K562 (cell line): Measurements from ENCODE around the gene SLC16A5. TPM values are rescaled to one million over a fixed set of nuclear protein-coding genes. Genes with fewer than 3 reads are reported as not detected.

Experiments
- CTBP1 ChIP-seq: fragments of 450-650 bp; IDR thresholded peaks from 2 replicates; pipeline ENCODE4 v1.6.1; 2016; ENCODE audit warnings: borderline replicate concordance
- DACH1 ChIP-seq: fragments of 450-650 bp; IDR thresholded peaks from 2 replicates; pipeline ENCODE4 v1.6.1; 2018; ENCODE audit not compliant: partially characterized antibody
- FOXP1 ChIP-seq: sonication (generic); formaldehyde crosslinking; IDR thresholded peaks from 2 replicates; pipeline ENCODE4 v1.8.0; 2022; ENCODE audit warnings: mild to moderate bottlenecking, missing genetic modification reagents
- HDAC1 ChIP-seq, 2 experiments: fragments of 450-650 bp; IDR thresholded peaks; 2 replicates each; pipeline ENCODE4 v1.6.1; 2016 to 2017; ENCODE audit warnings: inconsistent platforms in 1 of 2, mild to moderate bottlenecking in 1 of 2, moderate library complexity in 1 of 2
- HDAC2 ChIP-seq: fragments of 450-650 bp; IDR thresholded peaks from 2 replicates; pipeline ENCODE4 v1.6.1; 2016; ENCODE audit warnings: mild to moderate bottlenecking
- HDAC3 ChIP-seq: fragments of 450-650 bp; IDR thresholded peaks from 2 replicates; pipeline ENCODE4 v1.6.1; 2018; ENCODE audit warnings: borderline replicate concordance, mild to moderate bottlenecking, moderate library complexity; ENCODE audit not compliant: partially characterized antibody
- HOXB6 ChIP-seq: fragments of 250-450 bp; sonication (Bioruptor Pico); IDR thresholded peaks from 2 replicates; pipeline ENCODE4 v1.5.1; 2022; ENCODE audit warnings: mild to moderate bottlenecking, borderline replicate concordance
- JUND ChIP-seq, 2 experiments: IDR thresholded peaks; 2 replicates in 1 of 2; 3 replicates in 1 of 2; pipeline ENCODE4 v1.6.1; 2011; ENCODE audit warnings: borderline replicate concordance in 2 of 2, low read depth in 2 of 2, low read length in 2 of 2, improper control_type of control experiment in 1 of 2, missing biosample characterization in 1 of 2, missing genetic modification characterization in 1 of 2, missing genetic modification reagents in 1 of 2
- NR0B1 ChIP-seq: fragments of 450-650 bp; IDR thresholded peaks from one replicate; pipeline ENCODE4 v1.6.1; 2018; ENCODE audit warnings: mild to moderate bottlenecking, moderate library complexity; ENCODE audit not compliant: partially characterized antibody
- POLR3A ChIP-seq: IDR thresholded peaks from 2 replicates; pipeline ENCODE4 v1.6.1; 2011; ENCODE audit warnings: borderline replicate concordance, mild to moderate bottlenecking, moderate library complexity; ENCODE audit not compliant: insufficient read length, insufficient read depth; ENCODE audit errors: extremely low read depth
- RCOR1 ChIP-seq, 2 experiments: IDR thresholded peaks; 2 replicates each; pipeline ENCODE4 v1.6.1; 2012; ENCODE audit warnings: low read depth in 2 of 2, low read length in 2 of 2, borderline replicate concordance in 1 of 2, improper control_type of control experiment in 1 of 2
- TFAM ChIP-seq: fragments of 250-450 bp; sonication (Bioruptor Pico); conservative IDR thresholded peaks from 2 replicates; pipeline ENCODE4 v1.5.0; 2021; ENCODE audit warnings: mild to moderate bottlenecking, moderate library complexity
- ZC3H8 ChIP-seq: fragments of 450-650 bp; IDR thresholded peaks from 2 replicates; pipeline ENCODE4 v1.6.1; 2017
- ZEB2 ChIP-seq: fragments of 450-650 bp; IDR thresholded peaks from 2 replicates; pipeline ENCODE4 v1.6.1; 2016
- ZNF197 ChIP-seq: fragments of 200-800 bp; sonication (Bioruptor generic); IDR thresholded peaks from 2 replicates; pipeline ENCODE4 v1.6.1; 2016; ENCODE audit warnings: low read depth, missing genetic modification characterization, missing compliant biosample characterization
- ZNF282 ChIP-seq: sonication (generic); formaldehyde crosslinking; IDR thresholded peaks from 2 replicates; pipeline ENCODE4 v1.8.1; 2023; ENCODE audit warnings: missing genetic modification reagents
- ZNF586 ChIP-seq: fragments of 450-650 bp; formaldehyde crosslinking; conservative IDR thresholded peaks from 2 replicates; pipeline ENCODE4 v1.4.0; 2020; ENCODE audit warnings: mild to moderate bottlenecking, moderate library complexity
- polyA plus RNA-seq, 8 experiments: library from polyadenylated mRNA; depleted of rRNA in 4 of 8; stranded (reverse) in 5 of 8; unstranded in 3 of 8; fragments of >200 nt; fragmentation: Nextera tagmentation in 2 of 8; fragmentation: Illumina TruSeq in 1 of 8; extraction: Ambion mirVana in 2 of 8; extraction: Trizol in 1 of 8; gene quantifications; 2 replicates each; pipeline versions ENCODE4 v1.2.1 to v1.2.3, GENCODE V29; 2011 to 2014; ENCODE audit warnings: inconsistent platforms in 1 of 8, missing spikeins in 1 of 8
- total RNA-seq, 7 experiments: library from RNA; depleted of rRNA in 6 of 7; stranded (reverse); fragments of >200 nt in 6 of 7; fragmentation: Illumina TruSeq in 2 of 7; extraction: Trizol in 2 of 7; gene quantifications; 2 replicates each; pipeline versions ENCODE4 v1.2.1 to v1.2.3, GENCODE V29; 2011 to 2021; ENCODE audit warnings: low replicate concordance in 1 of 7
- TF ChIP-seq, protein P1 (sequence below): sonication (generic); formaldehyde crosslinking; IDR thresholded peaks from 2 replicates; pipeline ENCODE4 v1.8.1; 2023; ENCODE audit warnings: mild to moderate bottlenecking, missing genetic modification reagents
- TF ChIP-seq, protein P2 (sequence below), 2 experiments: IDR thresholded peaks; 2 replicates each; pipeline ENCODE4 v1.6.1; 2011; ENCODE audit warnings: borderline replicate concordance in 1 of 2, control low read depth in 1 of 2, low read depth in 1 of 2, low read length in 1 of 2, mild to moderate bottlenecking in 1 of 2, mixed read lengths in 1 of 2, moderate library complexity in 1 of 2; ENCODE audit not compliant: insufficient read depth in 1 of 2, insufficient read length in 1 of 2, poor library complexity in 1 of 2, severe bottlenecking in 1 of 2; ENCODE audit errors: extremely low read depth in 1 of 2
- TF ChIP-seq, protein P3 (sequence below): fragments of 250-450 bp; sonication (Bioruptor Pico); IDR thresholded peaks from 2 replicates; pipeline ENCODE4 v1.5.0; 2020; ENCODE audit warnings: mild to moderate bottlenecking
- TF ChIP-seq, protein P4 (sequence below): fragments of 250-450 bp; sonication (Bioruptor Pico); IDR thresholded peaks from 2 replicates; pipeline ENCODE4 v1.4.0; 2020; ENCODE audit warnings: mild to moderate bottlenecking, moderate library complexity

The SLC16A5 gene
- total and polyA plus RNA-seq, 9 of the 15 experiments (the other 6 are each of a cell fraction or from before 2014, with no cell fraction given) = 0.06 to 2.6 (median 0.91) TPM

- TF ChIP-seq, protein P1, sequence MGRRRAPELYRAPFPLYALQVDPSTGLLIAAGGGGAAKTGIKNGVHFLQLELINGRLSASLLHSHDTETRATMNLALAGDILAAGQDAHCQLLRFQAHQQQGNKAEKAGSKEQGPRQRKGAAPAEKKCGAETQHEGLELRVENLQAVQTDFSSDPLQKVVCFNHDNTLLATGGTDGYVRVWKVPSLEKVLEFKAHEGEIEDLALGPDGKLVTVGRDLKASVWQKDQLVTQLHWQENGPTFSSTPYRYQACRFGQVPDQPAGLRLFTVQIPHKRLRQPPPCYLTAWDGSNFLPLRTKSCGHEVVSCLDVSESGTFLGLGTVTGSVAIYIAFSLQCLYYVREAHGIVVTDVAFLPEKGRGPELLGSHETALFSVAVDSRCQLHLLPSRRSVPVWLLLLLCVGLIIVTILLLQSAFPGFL (CRISPR knock-in tag) = no peak
- TF ChIP-seq FOXP1 (no peak), RCOR1 (IDR thresholded peaks at IDR 0.05; ENCODE audit: borderline replicate concordance in 1 of 2, low read depth in 2 of 2, low read length in 2 of 2) (peak in 1 of 2 experiments; percentile 62; a peak in 1 of 4 replicates), ZNF197 (CRISPR knock-in tag) (no peak), CTBP1 (peak; percentile 24; the same call in 1 of the 2 replicates), JUND (IDR thresholded peaks at IDR 0.05; ENCODE audit: borderline replicate concordance, low read depth, low read length) (no peak), JUND (tag; IDR thresholded peaks at IDR 0.05; ENCODE audit: borderline replicate concordance, low read depth, low read length) (no peak), HDAC2 (peak; percentile 54), TFAM (CRISPR knock-in tag) (no peak), ZNF586 (no peak), DACH1 (no peak), ZC3H8 (no peak), HDAC3 (no peak), ZNF282 (CRISPR knock-in tag) (no peak), ZEB2 (peak; percentile 71), NR0B1 (no peak), HOXB6 (CRISPR knock-in tag) (no peak), HDAC1 (IDR thresholded peaks at IDR 0.05) (peak in 1 of 2 experiments; percentile 53; a peak in 2 of 4 replicates), POLR3A (peak; percentile 24)
- TF ChIP-seq, protein P2, sequence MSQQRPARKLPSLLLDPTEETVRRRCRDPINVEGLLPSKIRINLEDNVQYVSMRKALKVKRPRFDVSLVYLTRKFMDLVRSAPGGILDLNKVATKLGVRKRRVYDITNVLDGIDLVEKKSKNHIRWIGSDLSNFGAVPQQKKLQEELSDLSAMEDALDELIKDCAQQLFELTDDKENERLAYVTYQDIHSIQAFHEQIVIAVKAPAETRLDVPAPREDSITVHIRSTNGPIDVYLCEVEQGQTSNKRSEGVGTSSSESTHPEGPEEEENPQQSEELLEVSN (IDR thresholded peaks at IDR 0.05; ENCODE audit: borderline replicate concordance in 1 of 2, extremely low read depth in 1 of 2, insufficient read depth in 1 of 2, insufficient read length in 1 of 2, low read depth in 1 of 2, low read length in 1 of 2, poor library complexity in 1 of 2, severe bottlenecking in 1 of 2) = no peak
- TF ChIP-seq, protein P3, sequence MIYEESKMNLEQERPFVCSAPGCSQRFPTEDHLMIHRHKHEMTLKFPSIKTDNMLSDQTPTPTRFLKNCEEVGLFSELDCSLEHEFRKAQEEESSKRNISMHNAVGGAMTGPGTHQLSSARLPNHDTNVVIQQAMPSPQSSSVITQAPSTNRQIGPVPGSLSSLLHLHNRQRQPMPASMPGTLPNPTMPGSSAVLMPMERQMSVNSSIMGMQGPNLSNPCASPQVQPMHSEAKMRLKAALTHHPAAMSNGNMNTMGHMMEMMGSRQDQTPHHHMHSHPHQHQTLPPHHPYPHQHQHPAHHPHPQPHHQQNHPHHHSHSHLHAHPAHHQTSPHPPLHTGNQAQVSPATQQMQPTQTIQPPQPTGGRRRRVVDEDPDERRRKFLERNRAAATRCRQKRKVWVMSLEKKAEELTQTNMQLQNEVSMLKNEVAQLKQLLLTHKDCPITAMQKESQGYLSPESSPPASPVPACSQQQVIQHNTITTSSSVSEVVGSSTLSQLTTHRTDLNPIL (CRISPR knock-in tag) = no peak
- TF ChIP-seq, protein P4, sequence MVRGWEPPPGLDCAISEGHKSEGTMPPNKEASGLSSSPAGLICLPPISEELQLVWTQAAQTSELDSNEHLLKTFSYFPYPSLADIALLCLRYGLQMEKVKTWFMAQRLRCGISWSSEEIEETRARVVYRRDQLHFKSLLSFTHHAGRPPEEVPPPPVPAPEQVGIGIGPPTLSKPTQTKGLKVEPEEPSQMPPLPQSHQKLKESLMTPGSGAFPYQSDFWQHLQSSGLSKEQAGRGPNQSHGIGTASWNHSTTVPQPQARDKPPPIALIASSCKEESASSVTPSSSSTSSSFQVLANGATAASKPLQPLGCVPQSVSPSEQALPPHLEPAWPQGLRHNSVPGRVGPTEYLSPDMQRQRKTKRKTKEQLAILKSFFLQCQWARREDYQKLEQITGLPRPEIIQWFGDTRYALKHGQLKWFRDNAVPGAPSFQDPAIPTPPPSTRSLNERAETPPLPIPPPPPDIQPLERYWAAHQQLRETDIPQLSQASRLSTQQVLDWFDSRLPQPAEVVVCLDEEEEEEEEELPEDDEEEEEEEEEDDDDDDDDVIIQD = no peak
Observed at GRCh38 chr17:75110234-75110937, 22.6 kb downstream of the SLC16A5 start (continued).
